Stimulated activated CD4-positive, alpha-beta T cell treated with anti-CD3 and anti-CD28 coated beads, Interleukin-15, amount 100 ng/mL, for 1 hour (primary cell): ENCODE measurements around the gene DNAJB13.
"Not testable (repeated sequence)": the region's sequence is repeated elsewhere in the genome, so short reads cannot be mapped to it uniquely, and the experiment has no call there.

Source experiments
- DNase-seq, 2 donors: peaks; one replicate each; pipeline ENCODE4 v3.0.0-alpha.2; 2020; ENCODE audit warnings: low read depth in 1 of 2, low spot score in 1 of 2

Gene DNAJB13, protein sequence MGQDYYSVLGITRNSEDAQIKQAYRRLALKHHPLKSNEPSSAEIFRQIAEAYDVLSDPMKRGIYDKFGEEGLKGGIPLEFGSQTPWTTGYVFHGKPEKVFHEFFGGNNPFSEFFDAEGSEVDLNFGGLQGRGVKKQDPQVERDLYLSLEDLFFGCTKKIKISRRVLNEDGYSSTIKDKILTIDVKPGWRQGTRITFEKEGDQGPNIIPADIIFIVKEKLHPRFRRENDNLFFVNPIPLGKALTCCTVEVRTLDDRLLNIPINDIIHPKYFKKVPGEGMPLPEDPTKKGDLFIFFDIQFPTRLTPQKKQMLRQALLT

DNA sequence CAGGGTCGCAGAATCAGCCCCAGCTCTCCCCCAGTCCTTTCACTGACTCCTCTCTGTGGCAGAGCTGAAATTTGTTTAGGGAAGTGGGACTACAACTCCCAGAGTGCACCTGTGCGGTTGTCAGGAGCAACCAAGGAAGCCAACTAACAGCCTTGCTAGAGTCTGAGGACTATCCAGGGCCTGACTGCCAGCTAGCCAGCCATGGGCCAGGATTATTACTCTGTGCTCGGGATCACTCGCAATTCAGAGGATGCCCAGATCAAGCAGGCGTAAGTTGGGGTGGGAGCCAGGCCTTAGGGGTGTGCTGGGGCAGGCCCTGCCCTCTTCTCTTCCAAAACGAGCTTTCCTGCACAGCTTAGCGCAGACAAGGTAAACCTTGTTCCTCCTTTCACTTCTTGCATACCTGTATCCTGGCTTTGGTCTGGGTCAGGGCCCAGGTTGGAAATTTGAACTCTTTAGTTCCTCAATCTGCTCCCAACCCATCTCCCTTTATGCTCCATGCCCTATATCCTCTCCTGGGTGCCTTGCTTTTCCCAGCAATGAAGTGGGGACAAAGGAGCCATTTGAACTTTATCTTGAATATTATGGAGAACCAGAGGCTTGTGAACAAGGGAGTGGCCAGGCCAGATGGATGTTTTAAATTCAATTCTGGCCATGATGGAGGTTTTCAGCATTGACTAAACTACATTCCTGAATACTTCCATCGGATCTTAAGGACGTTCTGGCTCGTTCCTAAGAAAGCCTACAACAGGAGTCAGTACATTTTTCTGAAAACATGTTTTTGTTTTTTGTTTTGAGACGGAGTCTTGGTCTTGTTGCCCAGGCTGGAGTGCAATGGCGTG, at the start of gene DNAJB13:
Gene DNAJB13 (plus strand): TSS at position 158 of the 842 bp plus-strand sequence. CDS start 44 bp downstream, at position 202.
- DNase-seq = no peak

DNA sequence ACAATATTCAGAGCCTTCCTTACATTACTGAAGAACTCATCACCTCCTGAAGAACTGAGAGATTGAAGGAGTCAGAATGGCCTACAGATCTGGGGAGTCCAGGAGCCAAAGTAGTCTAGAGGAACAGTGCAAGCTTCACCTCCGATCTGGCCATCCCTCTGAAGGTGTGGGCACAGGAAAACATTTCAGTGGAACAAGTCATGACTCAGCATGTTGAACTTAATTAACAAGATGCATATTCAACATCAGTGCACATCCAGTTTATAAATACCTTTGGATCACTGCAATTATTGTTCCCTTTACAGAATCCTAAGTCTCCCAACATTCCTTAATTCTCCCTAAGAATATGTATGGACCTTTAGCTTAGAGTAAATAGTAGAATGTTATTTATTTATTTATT, 48.5 kb upstream of the DNAJB13 start:
- DNase-seq = no peak

DNA sequence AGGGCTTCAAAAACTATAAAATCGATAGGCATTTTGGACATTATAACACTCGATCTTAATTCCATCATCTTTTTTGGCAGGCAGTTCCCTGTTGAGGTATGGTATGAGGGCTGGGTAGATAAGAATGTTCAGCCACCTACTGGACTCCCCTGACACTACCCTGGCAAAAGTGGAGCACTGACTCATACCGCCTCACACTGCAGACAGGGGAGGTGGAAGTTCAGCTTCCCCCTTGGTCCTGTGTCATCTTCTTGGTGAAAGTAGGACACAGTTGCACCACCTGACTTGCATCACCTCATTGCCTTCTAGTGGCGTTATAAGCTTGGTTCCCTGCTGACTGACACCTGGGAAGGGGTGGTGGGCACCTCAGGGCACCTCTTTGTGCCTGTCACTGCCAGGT, 43.6 kb upstream of the DNAJB13 start:
- no peak for DNase-seq

DNA sequence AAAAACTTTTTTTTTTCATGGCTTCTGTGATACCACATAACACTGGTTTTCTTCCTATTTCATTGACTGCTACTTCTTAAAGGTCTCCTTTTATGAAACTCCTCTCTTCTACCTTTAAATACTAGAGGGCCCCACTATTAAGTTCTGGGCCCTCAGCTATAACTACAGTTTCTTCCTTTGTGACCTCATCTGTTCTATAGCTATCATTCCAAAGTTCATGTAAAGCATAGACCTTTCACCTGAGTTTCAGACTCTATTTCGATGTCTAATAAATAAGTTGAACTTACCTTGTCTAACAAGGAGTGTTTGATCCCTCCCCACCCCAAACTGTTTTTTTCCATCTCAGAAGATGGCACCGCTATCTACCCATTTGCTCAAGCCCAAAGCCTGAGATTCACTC, 38.8 kb upstream of the DNAJB13 start:
- no peak for DNase-seq

DNA sequence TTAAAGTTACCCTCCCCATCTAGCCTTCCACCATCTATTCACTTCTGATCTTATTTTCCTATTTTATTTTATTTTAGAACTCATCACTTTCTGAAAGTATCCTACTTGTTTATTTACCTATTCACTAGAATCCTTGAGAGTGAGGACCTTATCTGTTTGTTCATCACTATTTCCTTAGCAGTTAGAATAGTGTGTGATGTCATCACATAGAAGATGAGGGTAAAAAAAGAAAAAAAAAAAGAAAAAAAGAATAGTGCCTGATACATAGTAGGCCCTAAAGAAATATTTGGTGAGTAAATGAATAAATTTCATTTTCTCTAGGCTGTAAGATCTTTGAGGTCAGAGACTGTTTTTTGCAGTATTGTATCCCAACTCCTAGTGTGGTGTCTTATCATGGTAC, 37.4 kb upstream of the DNAJB13 start:
- no peak for DNase-seq

DNA sequence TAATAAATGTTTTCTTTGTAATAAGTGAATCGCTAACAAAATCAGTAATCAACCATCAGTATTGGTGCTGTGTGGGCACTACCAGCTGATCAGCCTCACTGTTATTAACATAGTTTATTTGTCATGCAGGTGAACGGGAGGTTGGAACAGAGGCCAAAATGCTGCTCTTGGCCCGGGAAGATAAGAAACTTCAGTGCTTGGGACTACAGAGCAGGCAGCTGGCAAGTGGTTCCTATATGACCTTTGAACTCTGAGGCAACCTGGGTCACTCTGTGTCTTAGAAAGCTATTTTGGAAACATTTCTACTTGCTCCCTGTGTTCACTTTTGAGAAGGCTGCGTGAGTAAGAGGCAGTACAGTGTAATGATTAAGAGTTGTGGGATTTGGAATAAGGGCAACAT, 36.5 kb upstream of the DNAJB13 start:
- no peak for DNase-seq

DNA sequence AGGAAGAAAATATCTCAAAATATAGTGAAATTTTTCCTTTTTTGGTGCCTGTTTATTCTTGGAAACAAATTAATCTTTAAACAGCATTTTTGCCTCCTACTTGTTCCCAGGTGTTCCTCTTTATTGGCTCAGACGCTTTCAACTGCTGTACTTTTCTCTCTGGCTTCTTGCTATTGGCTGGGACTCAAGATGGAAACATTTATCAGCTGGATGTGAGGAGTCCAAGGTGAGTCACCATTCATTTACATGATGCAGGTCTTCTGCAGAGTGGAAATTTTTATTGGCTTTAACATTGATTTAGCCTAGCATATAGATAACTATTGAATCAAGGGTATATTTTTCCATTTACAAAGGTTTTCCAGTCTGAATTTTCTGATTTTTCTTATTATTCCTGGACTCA, 34.4 kb upstream of the DNAJB13 start:
- DNase-seq = no peak

DNA sequence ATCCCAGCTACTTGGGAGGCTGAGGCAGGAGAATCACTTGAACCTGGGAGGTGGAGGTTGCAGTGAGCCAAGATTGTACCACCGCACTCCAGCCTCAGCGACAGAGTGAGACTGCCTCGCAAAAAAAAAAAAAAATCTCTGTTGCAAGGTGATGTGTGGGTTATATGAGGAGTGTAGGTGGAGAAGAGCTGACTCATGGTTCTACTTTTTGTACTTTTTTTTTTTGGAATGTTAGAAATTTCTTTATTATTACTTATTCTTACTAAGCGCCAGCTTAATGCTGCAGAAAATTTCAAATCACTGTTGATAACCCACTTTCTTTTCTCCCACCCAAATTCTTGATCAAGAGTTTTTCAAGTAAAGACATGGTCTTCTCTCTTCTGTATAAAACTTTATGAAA, 29.6 kb upstream of the DNAJB13 start:
- no peak for DNase-seq

DNA sequence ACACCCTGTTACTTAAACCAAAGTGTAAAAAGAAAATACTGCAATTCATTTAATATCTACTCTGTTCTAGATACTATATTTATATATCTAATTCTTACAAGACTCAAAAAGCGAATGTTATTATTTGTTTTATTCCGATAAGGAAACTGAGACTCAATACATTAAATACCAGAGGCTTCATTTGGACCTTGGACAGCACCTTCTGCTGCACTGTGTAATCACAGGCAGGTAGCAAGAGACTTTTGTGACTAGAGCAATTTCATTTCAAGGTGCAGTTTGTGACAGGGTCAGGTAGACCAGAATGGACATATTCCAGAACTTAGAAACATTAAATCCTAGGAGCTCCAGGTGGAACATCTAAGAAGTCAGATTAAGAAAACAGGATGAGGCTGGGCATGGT, 21.4 kb upstream of the DNAJB13 start:
- no peak for DNase-seq

DNA sequence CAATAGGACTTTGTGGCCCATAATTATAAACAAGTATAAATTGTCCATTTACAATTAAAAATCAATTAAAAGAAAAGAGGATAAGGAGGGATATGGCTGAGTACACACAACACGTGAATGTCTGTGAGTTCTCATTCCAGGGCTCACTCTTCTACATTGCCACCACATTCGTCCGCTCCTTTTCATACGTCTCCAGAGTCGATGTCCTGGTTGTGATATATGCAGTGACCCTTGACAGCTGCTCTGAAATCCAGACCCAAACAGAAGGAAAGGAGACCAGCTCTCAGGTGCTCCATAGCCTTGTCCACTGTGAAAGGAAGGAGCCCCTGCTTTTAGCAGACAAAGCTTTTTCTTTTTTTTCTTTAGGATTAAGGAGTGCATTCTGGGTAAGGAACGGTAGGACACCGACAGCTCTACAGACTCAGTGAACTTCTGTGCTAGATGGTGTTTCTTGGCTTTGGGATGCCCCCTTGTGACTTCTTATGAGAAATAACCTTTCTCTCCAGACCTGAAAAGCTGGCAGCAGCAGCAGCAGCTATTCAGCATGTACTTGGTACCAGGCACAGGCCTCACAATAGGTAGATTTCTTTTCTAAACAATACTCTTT, 19.7 kb upstream of the DNAJB13 start:
- no peak for DNase-seq

DNA sequence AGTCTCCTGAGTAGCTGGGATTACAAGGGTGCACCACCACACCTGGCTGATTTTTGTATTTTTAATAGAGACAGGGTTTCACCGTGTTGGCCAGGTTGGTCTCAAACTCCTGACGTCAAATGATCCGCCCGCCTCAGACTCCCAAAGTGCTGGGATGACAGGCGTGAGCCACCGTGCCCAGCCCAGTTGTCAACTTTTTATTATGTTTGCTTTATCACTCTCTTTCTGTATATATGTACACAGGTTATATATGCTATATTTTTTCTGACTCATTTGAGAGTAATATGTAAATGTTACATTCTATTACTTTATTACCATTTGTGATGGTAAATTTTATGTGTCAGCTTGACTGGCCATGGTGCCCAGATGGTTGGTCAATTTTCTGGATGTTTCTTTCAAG, 18.9 kb upstream of the DNAJB13 start:
- DNase-seq = no peak

DNA sequence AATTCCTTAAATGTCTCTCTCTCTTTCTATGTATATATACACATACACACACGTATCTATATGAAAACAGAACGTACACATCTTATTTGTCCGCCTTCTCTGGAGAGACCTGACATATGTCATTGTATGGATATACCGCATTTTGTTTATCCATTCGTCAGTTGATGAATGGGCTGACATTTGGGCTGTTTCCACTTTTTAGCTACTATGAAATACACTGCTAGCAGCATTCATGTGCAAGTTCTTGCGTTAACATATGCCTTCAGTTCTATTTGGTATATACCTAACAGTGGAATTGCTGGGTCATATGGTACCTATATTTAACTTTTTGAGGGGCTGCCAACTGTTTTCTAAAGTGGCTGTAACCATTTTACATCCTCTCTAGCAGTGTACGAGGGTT, 18.0 kb upstream of the DNAJB13 start:
- DNase-seq = no peak

DNA sequence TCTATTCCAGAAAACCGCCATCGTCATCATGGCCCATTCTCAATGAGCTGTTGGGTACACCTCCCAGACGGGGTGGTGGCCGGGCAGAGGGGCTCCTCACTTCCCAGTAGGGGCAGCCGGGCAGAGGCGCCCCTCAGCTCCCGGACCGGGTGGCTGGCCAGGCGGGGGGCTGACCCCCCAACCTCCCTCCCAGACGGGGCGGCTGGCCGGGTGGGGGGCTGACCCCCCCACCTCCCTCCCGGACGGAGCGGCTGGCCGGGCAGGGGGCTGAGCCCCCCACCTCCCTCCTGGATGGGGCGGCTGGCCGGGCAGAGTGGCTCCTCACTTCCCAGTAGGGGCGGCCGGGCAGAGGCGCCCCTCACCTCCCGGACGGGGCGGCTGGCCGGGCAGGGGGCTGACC, 14.8 kb upstream of the DNAJB13 start:
- not testable (repeated sequence) for DNase-seq

DNA sequence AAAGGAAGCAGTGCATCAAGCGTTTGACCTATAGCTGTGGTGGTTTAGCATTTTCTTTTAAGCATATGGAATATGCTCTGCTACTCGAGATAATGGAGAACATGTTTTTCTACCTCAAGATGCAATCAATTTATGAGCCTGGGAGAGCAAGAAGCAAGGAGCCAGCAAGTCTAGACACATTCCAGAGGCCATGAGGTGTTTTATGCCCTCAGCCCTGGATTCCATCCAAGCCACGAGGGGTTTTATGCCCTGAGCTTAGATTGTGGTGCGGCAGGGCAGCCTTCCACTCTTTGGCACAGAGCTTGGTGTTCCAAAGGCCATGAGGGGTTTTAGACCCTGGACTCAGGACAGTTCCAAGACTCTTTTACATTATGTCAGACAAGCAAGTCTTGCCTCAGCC, 11.7 kb upstream of the DNAJB13 start:
- no peak for DNase-seq

DNA sequence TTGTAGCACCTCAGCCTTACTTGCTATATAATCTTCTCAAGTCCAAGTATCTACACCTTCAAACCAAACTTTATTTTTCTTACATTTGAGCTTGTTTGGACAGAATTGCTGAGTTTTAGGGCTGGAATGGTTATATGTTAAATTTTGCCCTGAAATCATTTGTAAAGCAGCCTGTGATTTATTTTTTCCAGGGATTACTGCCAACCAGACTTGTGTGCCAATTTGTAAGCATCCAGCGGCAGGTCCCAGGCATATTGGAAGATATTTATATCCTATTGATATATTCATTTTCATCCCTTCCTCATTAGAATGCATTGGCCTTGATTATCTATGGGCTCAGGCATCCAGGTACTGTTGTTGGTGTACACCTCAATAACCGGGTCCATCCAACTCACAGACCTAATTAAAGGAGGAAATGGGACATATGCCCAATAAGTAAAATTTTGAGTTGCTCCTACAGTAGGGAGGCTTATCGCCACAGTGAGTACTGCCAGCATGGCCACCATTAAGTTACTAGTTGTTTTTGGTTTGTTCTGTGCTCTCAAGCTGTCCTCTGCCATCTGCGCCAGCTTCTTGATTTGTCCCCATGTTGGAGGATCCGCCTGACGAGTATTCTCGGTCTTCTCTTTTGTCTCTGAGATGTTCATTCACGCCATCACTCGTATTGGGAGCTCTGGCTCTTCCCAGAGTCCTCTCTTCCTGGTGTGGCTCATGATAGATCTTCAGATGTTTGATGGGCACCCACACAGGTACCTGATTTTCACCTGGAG, 9.8 kb upstream of the DNAJB13 start:
- no peak for DNase-seq

DNA sequence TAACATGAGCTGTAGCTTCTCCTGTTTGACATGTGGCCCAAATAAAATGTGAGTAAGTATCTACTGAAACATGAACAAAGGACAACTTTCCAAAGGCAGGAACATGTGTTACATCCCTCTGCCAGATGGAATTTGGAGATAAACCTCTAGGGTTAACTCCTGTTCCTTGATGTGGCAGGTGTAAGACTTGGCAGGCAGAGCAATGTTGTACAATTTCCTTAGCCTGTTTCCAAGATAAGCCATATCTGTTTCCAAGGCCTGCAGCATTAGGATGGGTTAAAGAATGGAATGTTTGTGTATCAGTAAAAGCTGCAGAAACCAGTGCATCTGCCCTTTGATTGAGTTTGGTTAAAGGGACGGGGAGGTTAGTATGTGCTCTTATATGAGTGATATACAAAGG, 8.8 kb upstream of the DNAJB13 start:
- no peak for DNase-seq

DNA sequence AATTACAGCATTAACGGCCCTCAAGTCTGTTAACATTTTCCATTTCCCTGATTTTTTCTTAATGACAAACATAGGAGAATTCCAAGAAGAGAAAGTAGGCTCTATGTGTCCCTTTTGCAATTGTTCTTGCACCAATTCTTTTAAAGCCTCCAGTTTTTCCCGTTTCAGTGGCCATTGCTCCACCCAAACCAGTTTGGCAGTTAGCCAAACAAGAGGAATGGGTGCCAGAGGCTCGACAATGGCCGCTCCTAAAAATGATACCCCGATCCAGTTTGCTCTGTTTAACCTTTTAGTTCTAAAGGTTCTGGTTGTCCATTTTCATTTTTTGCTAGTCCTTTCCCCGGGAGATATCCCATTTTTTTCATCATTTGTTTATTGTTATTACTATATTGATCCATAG, 6.7 kb upstream of the DNAJB13 start:
- no peak for DNase-seq

DNA sequence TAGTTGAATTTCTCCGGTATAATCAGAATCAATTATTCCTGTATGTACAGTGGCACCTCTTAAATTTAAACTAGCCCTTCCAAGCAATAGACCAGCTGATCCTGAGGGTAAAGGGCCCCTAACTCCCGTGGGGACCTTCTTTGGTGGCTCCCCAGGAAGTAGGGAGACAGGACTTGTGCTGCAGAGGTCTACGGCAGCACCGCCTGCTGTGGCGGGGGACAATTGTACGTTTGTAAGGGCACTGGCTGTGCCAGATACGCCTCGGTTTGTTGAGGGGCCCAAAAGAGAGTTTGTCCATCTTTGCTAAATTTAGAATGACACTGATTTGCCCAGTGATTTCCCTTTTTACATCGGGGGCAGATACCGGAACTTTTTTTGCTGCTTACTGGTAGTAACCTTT, 5.9 kb upstream of the DNAJB13 start:
- DNase-seq = no peak

DNA sequence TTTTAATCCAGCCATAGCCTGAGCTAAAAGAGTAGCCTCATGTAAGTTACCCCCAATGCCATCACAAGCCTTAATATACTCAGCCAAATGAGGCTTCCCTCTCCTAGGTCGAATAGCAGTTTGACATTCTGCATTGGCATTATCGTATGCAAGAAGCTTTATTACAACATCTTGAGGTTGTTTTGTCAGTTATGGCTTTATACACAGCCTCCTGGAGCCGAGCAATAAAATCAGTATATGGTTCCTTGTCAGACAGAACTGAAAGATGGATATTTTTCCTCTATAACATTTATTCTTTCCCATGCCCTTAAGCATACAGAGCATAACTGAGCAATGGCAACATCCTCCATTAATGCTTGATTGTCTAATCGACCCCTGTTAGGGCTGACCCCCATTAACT, 5.4 kb upstream of the DNAJB13 start:
- no peak for DNase-seq

DNA sequence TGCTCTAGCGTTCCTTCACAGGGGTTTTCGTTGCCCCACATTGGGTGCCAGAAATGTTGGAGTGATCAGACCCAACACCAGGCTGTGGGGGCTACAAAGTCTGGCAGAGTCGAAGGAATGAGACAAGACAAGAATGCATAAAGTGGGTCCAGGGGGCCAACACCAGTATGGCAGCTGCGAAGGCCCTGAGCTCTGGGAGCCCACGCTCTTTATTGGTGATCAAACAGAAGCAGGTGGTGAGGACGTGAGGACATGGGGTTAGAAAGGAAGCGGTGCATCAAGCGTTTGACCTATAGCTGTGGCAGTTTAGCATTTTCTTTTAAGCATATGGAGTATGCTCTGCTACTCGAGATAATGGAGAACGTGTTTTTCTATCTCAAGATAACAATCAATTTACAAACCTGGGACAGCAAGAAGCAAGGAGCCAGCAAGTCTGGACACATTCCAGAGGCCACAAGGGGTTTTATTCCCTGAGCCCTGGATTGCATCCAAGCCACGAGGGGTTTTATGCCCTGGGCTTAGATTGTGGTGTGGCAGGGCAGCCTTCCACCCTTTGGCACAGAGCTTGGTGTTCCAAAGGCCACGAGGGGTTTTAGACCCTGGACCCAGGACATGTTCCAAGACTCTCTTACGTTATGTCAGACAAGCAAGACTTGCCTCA, 3.9 kb upstream of the DNAJB13 start:
- DNase-seq = no peak

DNA sequence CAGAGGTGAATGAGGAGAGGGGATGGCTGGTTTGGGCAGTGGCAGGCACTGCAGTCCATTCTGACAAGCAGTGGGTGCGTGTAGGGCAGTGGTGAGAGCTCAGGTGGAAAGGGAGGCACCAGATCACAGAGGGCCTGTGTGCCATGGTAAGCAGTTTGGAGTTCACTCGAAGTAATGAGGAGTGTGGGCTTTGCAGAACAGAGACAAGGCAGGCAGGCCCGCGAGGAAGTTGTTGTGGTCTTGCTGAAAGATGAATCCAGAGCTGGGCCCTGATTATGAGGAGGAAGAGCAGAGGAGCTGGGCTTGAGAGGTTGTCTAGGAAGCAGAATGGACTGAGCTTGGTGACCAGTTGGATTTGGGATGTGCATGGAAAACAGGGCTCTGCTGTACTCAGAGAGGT, 1.6 kb upstream of the DNAJB13 start:
- no peak for DNase-seq
